Right cardiac atrium (tissue), 5 donors: ENCODE results near the gene ROBO1. TPM values are rescaled to one million over a fixed set of nuclear protein-coding genes. Genes with fewer than 3 reads are reported as not detected.

ENCODE experiments used
- ATAC-seq, 2 donors: fragments of 200-7000 bp; cut with Tn5 transposase; one replicate each; pipeline versions ENCODE4 v1.8.0 to v1.9.1; 2020; ENCODE audit warnings: moderate library complexity in 2 of 2, mild to moderate bottlenecking in 1 of 2
- DNase-seq, 3 donors: peaks; one replicate each; pipeline ENCODE4 v3.0.0-alpha.2; 2020
- H3K27ac ChIP-seq: one replicate; pipeline ENCODE4 v1.5.1; 2013; ENCODE audit warnings: mild to moderate bottlenecking, low read length, control low read depth, moderate library complexity
- H3K27me3 ChIP-seq: one replicate; pipeline ENCODE4 v1.6.1; 2013; ENCODE audit not compliant: control insufficient read depth, insufficient read depth
- H3K4me1 ChIP-seq: one replicate; pipeline ENCODE4 v1.6.1; 2013; ENCODE audit warnings: low read length; ENCODE audit not compliant: control insufficient read depth, insufficient read depth
- H3K4me3 ChIP-seq: one replicate; pipeline ENCODE4 v1.5.1; 2013; ENCODE audit warnings: low read length, control low read depth
- H3K9me3 ChIP-seq: one replicate; pipeline ENCODE4 v1.6.1; 2013; ENCODE audit warnings: low read length; ENCODE audit not compliant: control insufficient read depth
- WGBS: extraction: QIAGEN DNeasy Blood & Tissue Kit; methylation state at CpG from one replicate; pipeline ENCODE4 v1.1.7; 2013; 5-methylcytosine and 5-hydroxymethylcytosine counted together
- intact Hi-C, 4 donors: fragments of 100-400 bp; cut with DNase I; formaldehyde crosslinking; loops; one replicate each; pipeline versions ENCODE4 v1.11.0 to v1.14.0; 2022 to 2023
- polyA plus RNA-seq: library from polyadenylated mRNA; stranded (reverse); fragments of 200-250 nt; gene quantifications from one replicate; pipeline ENCODE4 v1.2.3, GENCODE V29; 2013
- total RNA-seq, 4 donors: library from RNA; stranded (reverse); fragmentation: NEBNext Ultra II Directional; extraction: Animal tissue kit (Norgen Biotek cat#: 25700); gene quantifications; one replicate each; pipeline ENCODE4 v1.2.1, GENCODE V29; 2021
- donor health status: healthy with polysubstance abuse.
- donor health status: DM: no; HTN: yes; CAD: no.
- donor health status: DM: no; HTN: no; CAD: no.
- donor health status: DM: no; HTN: yes; CAD: no; lungs with severe emphysema.
- donor health status: DM: yes; HTN: yes; CAD: no.

Gene ROBO1
- total and polyA plus RNA-seq, 5 donors = 5.5 to 16.2 (median 13.5) TPM

DNA sequence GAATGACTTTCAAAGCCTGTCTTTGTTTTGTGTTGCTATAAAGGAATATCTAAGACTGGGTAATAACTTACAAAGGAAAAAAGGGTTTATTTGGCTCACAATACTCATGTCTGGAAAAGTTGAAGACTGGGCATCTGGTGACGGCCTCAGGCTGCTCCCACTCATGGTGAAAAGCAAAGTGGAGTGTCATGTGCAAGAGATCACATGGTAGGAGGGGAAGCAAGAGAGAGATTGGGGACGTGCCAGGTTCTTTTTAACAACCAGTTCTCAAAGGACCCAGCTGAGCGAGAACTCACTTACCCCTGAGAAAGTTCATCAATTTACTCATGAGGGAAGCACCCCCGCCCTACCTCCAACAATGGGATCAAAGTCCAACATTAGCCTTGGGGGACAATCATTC lies 929.4 kb downstream of the ROBO1 start:
- ATAC-seq (no peak), DNase-seq (no peak)
- H3K4me1 ChIP-seq = no peaks in the 10 kb centered on the region
- no peak overlapping the region for H3K4me3 ChIP-seq
- H3K9me3 ChIP-seq = no peaks in the 10 kb centered on the region
- H3K27me3 ChIP-seq = no peaks in the 10 kb centered on the region
- no peak overlapping the region for H3K27ac ChIP-seq
- intact Hi-C loops = no loop called here
- WGBS = 75% methylated on average over 4 of the region's 4 CpGs

DNA sequence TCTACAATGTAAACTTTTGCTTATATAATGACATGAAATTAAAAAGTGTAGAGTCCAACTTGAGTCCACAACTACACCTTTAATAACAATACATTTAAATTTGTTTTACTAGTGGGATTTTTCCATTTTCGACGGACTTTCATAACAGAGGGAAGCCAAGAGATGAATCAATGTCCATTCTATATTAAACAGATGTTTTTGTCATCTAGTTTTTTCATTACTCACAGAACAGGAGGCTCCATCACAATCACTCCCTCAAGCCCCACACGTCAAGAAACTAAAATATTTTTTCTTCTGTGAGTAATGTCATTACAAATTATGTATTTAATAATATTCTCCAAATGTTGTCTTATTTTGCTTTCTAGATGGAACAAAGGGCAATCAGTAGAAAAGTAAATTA lies 932.9 kb downstream of the ROBO1 start:
- intact Hi-C loops = no loop called here

DNA sequence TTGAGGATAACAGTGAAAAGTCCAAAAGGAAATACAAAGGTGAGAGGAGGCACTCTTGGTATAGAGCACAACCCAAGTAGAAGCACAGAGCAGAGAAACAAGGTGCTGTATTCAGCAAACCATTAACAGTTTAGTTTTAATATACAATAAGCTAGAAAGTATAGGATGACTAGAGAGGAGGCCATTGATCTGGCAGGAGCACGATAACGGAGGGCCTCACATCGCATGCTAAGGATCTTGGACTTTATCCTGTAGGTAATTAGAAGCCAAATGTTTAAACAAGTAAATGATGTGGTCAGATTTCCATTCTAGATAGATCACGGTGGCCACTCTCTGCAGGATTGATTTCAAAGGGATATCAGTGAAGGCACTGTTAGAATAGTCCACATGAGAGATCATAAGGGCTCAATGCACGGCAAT lies 935.0 kb downstream of the ROBO1 start:
- no peak overlapping the region for H3K4me3 ChIP-seq
- no peaks in the 10 kb centered on the region for H3K9me3 ChIP-seq
- no peak for DNase-seq
- intact Hi-C loops = no loop called here
- no peaks in the 10 kb centered on the region for H3K27me3 ChIP-seq
- no peaks in the 10 kb centered on the region for H3K4me1 ChIP-seq
- no peak for ATAC-seq
- H3K27ac ChIP-seq = no peak overlapping the region
- WGBS = 97% methylated on average over 5 of the region's 5 CpGs

More for the DNA sequence above, 932.9 kb downstream of the ROBO1 start:
- ATAC-seq = no peak
- H3K4me1 ChIP-seq = no peaks in the 10 kb centered on the region
- H3K9me3 ChIP-seq = no peaks in the 10 kb centered on the region
- H3K27me3 ChIP-seq = no peaks in the 10 kb centered on the region
- DNase-seq = no peak
- H3K27ac ChIP-seq = no peak overlapping the region
- WGBS = 60% methylated on average over 3 of the region's 3 CpGs
- no peak overlapping the region for H3K4me3 ChIP-seq

DNA sequence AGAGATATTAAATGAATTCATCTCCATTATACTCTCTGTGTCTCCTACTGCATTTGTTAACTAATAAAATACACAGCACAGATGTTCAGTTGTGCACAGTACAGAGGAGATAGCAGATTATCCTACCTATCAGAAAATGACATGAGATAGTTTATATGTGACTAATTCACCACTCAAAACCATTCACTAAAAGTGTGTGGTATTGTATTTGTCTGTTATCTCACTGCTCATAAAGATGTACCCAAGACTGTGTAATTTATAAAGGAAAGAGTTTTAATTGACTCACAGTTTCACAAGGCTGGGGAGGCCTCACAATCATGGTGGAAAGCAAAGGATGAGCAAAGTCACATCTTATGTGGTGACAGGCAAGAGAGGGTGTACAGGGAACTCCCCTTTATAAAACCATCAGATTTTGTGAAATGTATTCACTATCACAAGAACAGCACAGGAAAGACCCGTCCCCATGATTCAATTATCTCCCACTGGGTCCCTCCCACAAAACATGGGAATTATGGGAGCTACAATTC lies 936.3 kb downstream of the ROBO1 start:
- ATAC-seq = no peak
- no peak overlapping the region for H3K27ac ChIP-seq
- H3K9me3 ChIP-seq = no peaks in the 10 kb centered on the region
- no peaks in the 10 kb centered on the region for H3K27me3 ChIP-seq
- no peaks in the 10 kb centered on the region for H3K4me1 ChIP-seq
- no peak overlapping the region for H3K4me3 ChIP-seq
- intact Hi-C loops = no loop called here
- 76% methylated on average over 1 of the region's 1 CpG for WGBS
- no peak for DNase-seq

DNA sequence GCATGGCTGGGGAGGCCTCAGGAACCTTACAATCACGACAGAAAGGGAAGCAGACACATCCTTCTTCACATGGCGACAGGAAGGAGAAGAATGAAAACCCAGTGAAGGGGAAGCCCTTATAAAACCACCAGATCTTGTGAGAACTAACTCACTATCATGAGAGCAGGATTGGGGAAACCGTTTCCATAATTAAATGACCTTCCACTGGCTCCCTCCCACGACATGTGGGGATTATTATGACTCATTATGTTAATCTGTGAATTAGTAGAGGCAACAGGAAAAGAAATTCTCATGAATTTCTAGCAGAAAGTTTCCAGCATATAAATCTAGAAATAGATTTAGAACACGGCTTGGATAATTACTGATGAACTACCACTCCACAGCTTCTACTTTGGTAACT lies 937.3 kb downstream of the ROBO1 start:
- Histone ChIP-seq H3K9me3 (no peaks in the 10 kb centered on the region), H3K27me3 (no peaks in the 10 kb centered on the region), H3K4me3 (no peak overlapping the region), H3K4me1 (no peaks in the 10 kb centered on the region), H3K27ac (no peak overlapping the region)
- intact Hi-C loops = no loop called here
- no peak for ATAC-seq
- DNase-seq = no peak
- 45% methylated on average over 5 of the region's 5 CpGs for WGBS

DNA sequence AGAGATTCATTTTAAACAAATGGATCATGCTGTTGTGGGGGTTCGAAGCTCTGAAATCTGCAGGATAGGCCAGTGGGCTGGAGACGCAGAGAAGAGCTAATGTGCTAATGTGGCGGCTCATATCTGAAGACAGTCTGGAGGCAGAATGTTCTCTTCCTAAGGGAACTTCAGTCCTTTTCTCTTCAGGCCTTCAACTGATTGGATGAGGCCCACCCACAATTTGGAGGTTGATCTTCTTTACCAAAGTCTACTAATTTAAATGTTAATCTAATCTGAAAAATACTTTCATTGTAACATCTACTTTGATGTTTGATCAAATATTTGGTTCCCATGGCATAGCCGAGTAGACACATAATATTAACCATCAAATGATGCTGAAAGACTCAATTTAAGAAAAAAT lies 940.2 kb downstream of the ROBO1 start:
- DNase-seq (no peak), ATAC-seq (no peak)
- Histone ChIP-seq H3K4me1 (no peaks in the 10 kb centered on the region), H3K27me3 (no peaks in the 10 kb centered on the region), H3K27ac (no peak overlapping the region), H3K4me3 (no peak overlapping the region), H3K9me3 (no peaks in the 10 kb centered on the region)
- 74% methylated on average over 4 of the region's 4 CpGs for WGBS
- intact Hi-C loops = no loop called here

DNA sequence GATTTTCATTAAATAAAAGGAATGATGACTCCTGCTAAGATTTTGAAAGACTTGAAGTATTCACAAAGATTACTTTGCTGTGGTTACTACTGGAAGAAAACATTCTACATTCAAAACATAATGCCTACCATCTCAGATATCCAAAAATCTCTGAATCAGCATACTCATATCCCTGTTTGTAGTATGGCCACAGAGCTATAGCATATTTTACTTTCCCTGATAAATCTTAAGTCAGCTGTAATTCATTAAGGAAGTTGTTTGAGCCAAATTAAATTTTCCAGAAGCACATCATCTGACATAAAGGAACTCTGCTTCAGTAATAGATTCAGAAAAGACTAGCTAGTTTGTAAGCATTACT lies 942.0 kb downstream of the ROBO1 start:
- H3K27me3 ChIP-seq = no peaks in the 10 kb centered on the region
- H3K4me3 ChIP-seq = no peak overlapping the region
- no peak for DNase-seq
- H3K4me1 ChIP-seq = no peaks in the 10 kb centered on the region
- H3K27ac ChIP-seq = no peak overlapping the region
- no peak for ATAC-seq
- intact Hi-C loops = no loop called here
- H3K9me3 ChIP-seq = no peaks in the 10 kb centered on the region

DNA sequence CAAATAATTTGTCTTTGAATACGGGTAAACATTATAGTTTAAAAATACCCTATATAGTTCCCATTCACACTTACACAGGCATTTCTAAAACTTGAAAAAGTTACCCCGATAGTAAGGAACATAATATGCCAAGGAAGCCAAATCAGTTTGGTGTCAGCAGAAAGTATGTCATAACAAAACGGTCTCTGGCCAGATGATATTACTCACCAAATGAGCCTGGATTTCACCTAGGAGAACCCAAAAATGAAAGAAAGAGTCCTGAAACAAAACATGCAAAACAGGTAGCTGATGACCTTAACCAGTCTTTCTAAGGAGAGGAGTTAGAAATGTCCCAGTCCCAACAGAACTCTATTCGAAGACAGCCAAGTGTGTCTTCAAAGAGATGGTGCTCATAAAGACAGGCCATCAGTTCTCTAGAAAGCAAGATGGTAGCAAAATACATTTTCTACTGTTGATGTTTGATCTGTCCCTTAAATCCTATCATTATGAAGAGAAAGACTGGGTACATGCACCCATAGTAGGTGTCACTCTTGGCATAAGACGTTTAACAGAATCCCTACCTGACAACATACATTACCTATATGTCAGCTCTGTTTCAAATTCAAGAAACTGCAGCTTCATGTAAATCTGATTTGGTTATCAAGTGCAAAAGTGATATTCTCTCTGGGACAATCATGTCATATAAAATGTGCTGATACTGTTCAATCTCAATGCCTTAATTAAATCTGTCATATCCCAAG lies 942.5 kb downstream of the ROBO1 start:
- intact Hi-C loops = no loop called here
- no peak for DNase-seq
- Histone ChIP-seq H3K9me3 (no peaks in the 10 kb centered on the region), H3K4me3 (no peak overlapping the region), H3K27ac (no peak overlapping the region), H3K4me1 (no peaks in the 10 kb centered on the region), H3K27me3 (no peaks in the 10 kb centered on the region)
- 70% methylated on average over 5 of the region's 5 CpGs for WGBS
- ATAC-seq = no peak

DNA sequence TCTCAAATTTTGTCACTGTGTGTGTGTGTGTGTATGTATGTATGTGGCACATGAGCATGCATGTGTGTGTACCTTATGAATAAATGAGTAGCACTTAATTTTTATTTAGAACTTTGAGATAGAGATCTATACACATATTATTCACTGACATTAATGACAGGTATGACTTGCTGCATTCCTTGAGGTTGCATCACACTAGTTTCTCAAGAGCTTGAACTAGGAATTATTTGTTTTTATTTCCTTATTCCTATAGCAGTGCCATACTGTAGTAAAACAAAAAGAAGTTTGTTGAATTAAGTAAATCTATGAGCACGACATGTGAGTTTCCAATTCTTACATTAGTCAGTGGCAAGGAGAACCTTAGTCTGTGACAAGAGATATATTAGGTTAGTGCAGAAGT lies 943.9 kb downstream of the ROBO1 start:
- no peak for DNase-seq
- Histone ChIP-seq H3K9me3 (no peaks in the 10 kb centered on the region), H3K4me3 (no peak overlapping the region), H3K4me1 (no peaks in the 10 kb centered on the region), H3K27me3 (no peaks in the 10 kb centered on the region), H3K27ac (no peak overlapping the region)
- intact Hi-C loops = no loop called here
- ATAC-seq = no peak
- WGBS = 72% methylated on average over 1 of the region's 1 CpG

DNA sequence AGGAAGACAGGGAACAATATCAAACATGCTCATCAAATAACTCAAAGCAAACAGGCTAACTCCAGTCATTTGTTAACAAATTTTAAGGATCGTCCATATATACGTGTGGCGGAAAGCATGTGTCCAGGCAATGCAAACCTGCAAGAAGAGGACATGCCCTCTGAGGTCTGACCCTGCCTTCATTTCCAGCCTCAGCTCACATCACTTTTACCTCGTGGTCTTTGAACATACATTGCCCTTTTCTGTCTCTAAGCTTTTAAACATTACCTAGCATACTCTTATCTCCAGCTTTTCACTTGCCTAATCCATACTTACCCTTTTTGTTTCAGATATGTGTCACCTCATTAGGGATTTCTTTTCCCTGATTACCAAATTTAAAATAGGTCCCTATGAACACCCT lies 944.4 kb downstream of the ROBO1 start:
- 80% methylated on average over 4 of the region's 4 CpGs for WGBS
- no peak overlapping the region for H3K27ac ChIP-seq
- DNase-seq (no peak), ATAC-seq (no peak)
- no peaks in the 10 kb centered on the region for H3K9me3 ChIP-seq
- no peaks in the 10 kb centered on the region for H3K4me1 ChIP-seq
- H3K27me3 ChIP-seq = no peaks in the 10 kb centered on the region
- H3K4me3 ChIP-seq = no peak overlapping the region
- intact Hi-C loops = no loop called here

DNA sequence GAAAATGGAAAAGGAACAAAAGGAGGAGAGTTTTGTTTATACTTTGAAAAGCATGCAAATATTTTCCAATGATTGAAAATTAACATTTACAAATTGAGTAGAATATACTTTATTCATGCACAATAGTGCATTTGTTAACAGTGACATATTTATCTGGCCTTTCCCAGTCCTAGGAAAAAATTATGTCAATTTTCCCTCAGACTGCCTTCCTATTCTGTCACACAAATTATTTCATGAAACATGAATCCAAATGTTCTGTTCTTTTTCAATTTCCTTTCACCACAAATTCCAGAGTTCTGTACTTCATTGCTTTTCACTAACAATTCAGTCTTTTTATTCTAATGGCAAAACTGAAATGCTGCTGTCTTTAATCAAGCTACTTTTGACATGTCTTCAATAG lies 945.1 kb downstream of the ROBO1 start:
- intact Hi-C loops = no loop called here
- Histone ChIP-seq H3K4me1 (no peaks in the 10 kb centered on the region), H3K27me3 (no peaks in the 10 kb centered on the region), H3K27ac (no peak overlapping the region), H3K9me3 (no peaks in the 10 kb centered on the region), H3K4me3 (no peak overlapping the region)
- DNase-seq = no peak
- ATAC-seq = no peak

DNA sequence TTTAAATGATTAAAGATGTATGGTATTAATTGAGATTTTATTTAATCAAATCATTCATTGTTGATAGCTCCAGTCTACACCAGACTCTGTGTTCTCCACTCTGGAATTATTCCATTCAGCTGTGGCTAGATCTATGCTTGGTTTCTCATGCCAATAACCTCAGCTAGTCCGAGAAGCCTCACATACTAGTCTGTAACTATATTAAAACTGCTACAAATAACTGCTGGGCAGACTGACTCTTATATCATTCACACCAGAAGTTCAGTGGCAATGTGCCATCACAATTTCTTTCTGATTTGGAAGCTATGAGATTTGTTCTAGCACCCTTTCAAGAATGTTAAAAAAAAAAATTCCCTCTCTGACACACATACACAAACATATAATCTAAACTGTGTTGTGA lies 947.3 kb downstream of the ROBO1 start:
- WGBS = 37% methylated on average over 1 of the region's 1 CpG
- Histone ChIP-seq H3K4me1 (no peaks in the 10 kb centered on the region), H3K27ac (no peak overlapping the region), H3K4me3 (no peak overlapping the region), H3K9me3 (no peaks in the 10 kb centered on the region), H3K27me3 (no peaks in the 10 kb centered on the region)
- ATAC-seq = peak in 1 of 2 donors; percentile 61
- DNase-seq = no peak
- intact Hi-C loops = no loop called here
